OCI-LY1 (cell line): Measurements from ENCODE around the gene TMEM132C.

ENCODE experiments used
- EZH2 ChIP-seq: fragments of 200-600 bp; sonication (generic), shearing (Covaris generic); IDR thresholded peaks from 2 replicates; pipeline ENCODE4 v1.8.0; 2017; ENCODE audit warnings: borderline replicate concordance, mixed run types, mild to moderate bottlenecking, antibody characterized with exemption, low read length, moderate library complexity, mixed read lengths
- TF ChIP-seq, protein P1 (sequence below): fragments of 200-600 bp; sonication (generic), shearing (Covaris generic); IDR thresholded peaks from 2 replicates; pipeline ENCODE4 v1.5.1; 2017; ENCODE audit warnings: mild to moderate bottlenecking, antibody characterized with exemption, low read length, moderate library complexity, mixed read lengths

DNA sequence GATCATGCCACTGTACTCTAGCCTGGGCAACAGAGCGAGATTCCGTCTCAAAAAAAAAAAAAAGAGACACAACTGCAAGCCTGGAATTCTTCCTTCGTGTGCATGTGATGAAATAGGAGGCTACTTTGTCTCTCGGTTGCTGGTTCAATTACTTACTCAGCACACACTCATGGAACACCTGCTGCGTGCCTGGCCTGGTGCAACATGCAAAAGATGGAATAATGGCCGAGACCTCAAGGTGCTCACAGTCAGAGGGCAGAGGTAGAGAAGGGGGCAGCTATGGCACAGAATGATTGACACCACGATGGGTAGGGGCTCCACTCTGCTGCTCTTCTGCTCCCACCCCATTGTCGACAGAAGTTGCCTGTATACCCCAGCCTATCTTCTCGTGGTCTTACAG is 444.5 kb downstream of the TMEM132C start:
- TF ChIP-seq, protein P1, sequence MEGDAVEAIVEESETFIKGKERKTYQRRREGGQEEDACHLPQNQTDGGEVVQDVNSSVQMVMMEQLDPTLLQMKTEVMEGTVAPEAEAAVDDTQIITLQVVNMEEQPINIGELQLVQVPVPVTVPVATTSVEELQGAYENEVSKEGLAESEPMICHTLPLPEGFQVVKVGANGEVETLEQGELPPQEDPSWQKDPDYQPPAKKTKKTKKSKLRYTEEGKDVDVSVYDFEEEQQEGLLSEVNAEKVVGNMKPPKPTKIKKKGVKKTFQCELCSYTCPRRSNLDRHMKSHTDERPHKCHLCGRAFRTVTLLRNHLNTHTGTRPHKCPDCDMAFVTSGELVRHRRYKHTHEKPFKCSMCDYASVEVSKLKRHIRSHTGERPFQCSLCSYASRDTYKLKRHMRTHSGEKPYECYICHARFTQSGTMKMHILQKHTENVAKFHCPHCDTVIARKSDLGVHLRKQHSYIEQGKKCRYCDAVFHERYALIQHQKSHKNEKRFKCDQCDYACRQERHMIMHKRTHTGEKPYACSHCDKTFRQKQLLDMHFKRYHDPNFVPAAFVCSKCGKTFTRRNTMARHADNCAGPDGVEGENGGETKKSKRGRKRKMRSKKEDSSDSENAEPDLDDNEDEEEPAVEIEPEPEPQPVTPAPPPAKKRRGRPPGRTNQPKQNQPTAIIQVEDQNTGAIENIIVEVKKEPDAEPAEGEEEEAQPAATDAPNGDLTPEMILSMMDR = no peak
- TF ChIP-seq EZH2 = no peak
